ENCODE measurements around the gene ERGIC3.

Gene ERGIC3

GRCh38 chr20:35541783-35542662 is at the start of gene ERGIC3:
ERGIC3 (plus strand) TSS chr20:35542078; CDS start chr20:35542098, 20 bp downstream.
- peak; percentile 98 for DNase-seq (ENCODE audit: low spot score)

- no peak for DNase-seq (ENCODE audit: low spot score)
Observed at GRCh38 chr20:35492352-35492751, 49.5 kb upstream of the ERGIC3 start.

- DNase-seq (ENCODE audit: low spot score): no peak
Observed at GRCh38 chr20:35496481-35496880, 45.4 kb upstream of the ERGIC3 start.

- DNase-seq (ENCODE audit: low spot score): no peak
Observed at GRCh38 chr20:35497320-35497719, 44.6 kb upstream of the ERGIC3 start.

- no peak for DNase-seq (ENCODE audit: low spot score)
Observed at GRCh38 chr20:35497780-35498189, 44.1 kb upstream of the ERGIC3 start.

- no peak for DNase-seq (ENCODE audit: low spot score)
Observed at GRCh38 chr20:35499271-35499670, 42.6 kb upstream of the ERGIC3 start.

- no peak for DNase-seq (ENCODE audit: low spot score)
Observed at GRCh38 chr20:35502352-35502751, 39.5 kb upstream of the ERGIC3 start.

- no peak for DNase-seq (ENCODE audit: low spot score)
Observed at GRCh38 chr20:35503281-35503680, 38.6 kb upstream of the ERGIC3 start.

- DNase-seq (ENCODE audit: low spot score): no peak
Observed at GRCh38 chr20:35503841-35504561, 37.9 kb upstream of the ERGIC3 start.

GRCh38 chr20:35504751-35505150 is 37.1 kb upstream of the ERGIC3 start:
- DNase-seq (ENCODE audit: low spot score): no peak

GRCh38 chr20:35506179-35506578 is 35.7 kb upstream of the ERGIC3 start:
- no peak for DNase-seq (ENCODE audit: low spot score)

- DNase-seq (ENCODE audit: low spot score): no peak
Observed at GRCh38 chr20:35506872-35507638, 34.8 kb upstream of the ERGIC3 start.

GRCh38 chr20:35508493-35509218 is 33.2 kb upstream of the ERGIC3 start:
- DNase-seq (ENCODE audit: low spot score): no peak

- DNase-seq (ENCODE audit: low spot score): no peak
Observed at GRCh38 chr20:35510951-35511735, 30.7 kb upstream of the ERGIC3 start.

- DNase-seq (ENCODE audit: low spot score): peak; percentile 49
Observed at GRCh38 chr20:35511814-35512420, 30.0 kb upstream of the ERGIC3 start.

- DNase-seq (ENCODE audit: low spot score): no peak
Observed at GRCh38 chr20:35514371-35514932, 27.4 kb upstream of the ERGIC3 start.

GRCh38 chr20:35515341-35515740 is 26.5 kb upstream of the ERGIC3 start:
- DNase-seq (ENCODE audit: low spot score): no peak

GRCh38 chr20:35515949-35516645 is 25.8 kb upstream of the ERGIC3 start:
- DNase-seq (ENCODE audit: low spot score): peak; percentile 89

GRCh38 chr20:35517125-35517524 is 24.8 kb upstream of the ERGIC3 start:
- DNase-seq (ENCODE audit: low spot score): no peak

All from AG08395 (cell line).